NCI-H748 (cell line): ENCODE measurements around the gene FAM229B.
"Not testable (repeated sequence)": the region's sequence is repeated elsewhere in the genome, so short reads cannot be mapped to it uniquely, and the experiment has no call there.

Experiments
- DNase-seq: peaks from one replicate; lab custom pipeline; 2025; ENCODE audit not compliant: unreplicated experiment; lab: John Stamatoyannopoulos, UW

The FAM229B gene

GRCh38 chr6:112062966-112063365 is 24.4 kb upstream of the FAM229B start:
- no peak for DNase-seq

DNA sequence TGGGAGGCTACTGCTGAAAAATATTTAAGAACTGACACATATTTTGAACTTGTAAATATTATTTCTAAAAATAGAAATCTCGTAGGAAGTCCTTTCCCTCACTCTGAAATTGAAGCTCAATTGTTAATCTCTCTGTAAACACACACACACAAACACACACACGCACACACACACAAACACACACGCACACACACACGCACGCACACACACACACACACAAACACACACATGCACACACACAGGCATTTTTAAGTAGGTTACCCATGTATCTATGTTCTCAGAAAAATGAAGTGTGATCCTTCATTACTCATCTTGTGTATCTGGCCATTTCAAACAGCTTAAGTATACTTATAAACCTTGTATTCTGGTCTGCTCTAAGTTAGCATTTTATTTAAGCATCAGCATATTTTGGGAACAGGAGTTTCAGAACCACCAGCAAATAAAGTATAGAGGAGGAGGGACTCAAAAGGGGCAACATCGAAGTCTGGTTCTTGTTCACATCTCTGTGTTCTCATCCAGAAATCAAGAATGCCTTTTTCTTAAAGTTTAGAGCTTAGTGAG is 21.9 kb upstream of the FAM229B start:
- no peak for DNase-seq

GRCh38 chr6:112066606-112067005 is 20.8 kb upstream of the FAM229B start:
- DNase-seq, result no peak

- DNase-seq, result no peak
Observed at GRCh38 chr6:112081569-112081968, 5.8 kb upstream of the FAM229B start.

- DNase-seq, result no peak
Observed at GRCh38 chr6:112085286-112086065, 1.9 kb upstream of the FAM229B start.

- peak; percentile 54 for DNase-seq
Observed at GRCh38 chr6:112086744-112087135, 651 bp upstream of the FAM229B start.

DNA sequence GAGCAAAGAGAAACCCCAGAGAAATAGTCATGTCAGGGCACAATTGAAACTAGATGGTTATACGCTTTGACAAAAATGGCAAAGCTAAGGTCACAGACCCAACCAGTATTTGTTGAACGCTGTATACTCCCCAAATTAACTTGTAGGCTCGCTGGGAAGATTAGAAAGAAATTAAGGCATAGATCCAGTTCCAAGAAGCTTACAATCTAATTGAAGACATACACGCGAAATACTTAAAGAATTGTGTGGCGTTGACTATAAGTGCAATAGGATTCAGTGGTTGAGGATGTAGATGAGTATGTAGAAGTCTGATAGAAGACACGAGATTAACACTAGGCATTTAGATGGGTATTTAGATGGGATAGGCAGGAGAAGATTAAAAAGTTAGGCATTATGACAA is 525 bp downstream of the FAM229B start:
- DNase-seq, result no peak

DNA sequence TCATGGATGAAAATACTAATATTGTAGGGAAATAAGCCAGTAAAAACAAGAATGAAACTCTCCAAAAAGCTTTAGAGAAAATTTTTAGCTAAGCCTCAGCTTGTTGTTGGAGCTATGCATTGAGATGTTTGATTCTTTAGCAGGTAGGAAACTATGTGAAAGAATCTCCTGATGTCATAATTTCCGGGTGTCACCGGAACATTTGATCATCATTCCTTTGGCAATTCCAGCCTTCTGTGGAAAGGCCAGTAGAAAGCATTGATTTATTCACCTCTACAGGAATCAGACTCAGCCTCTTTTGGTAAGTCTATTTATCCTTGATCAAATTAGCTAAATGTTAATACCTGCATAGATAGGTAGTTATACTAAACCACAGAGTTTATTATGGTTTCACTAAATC is 9.5 kb downstream of the FAM229B start:
- DNase-seq, result no peak

DNA sequence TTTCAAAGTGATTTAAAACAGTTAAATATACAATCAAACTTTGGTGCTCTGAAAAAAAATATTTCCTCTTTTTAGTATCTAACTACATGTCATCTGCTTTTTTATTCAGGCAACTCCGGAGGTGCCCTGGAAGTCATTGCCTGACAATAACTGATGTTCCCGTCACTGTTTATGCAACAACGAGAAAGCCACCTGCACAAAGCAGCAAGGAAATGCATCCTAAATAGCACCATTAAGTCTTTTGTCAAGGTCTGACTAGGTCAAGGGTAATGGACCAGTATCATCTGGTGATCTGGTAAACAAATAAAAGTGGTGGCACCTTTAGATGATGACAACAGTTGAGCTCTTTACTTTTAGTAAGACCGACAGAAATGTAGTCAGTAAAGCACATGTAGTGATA is 13.2 kb downstream of the FAM229B start:
- peak; percentile 84 for DNase-seq

- not testable (repeated sequence) for DNase-seq
Observed at GRCh38 chr6:112106026-112106425, 18.6 kb downstream of the FAM229B start.

DNA sequence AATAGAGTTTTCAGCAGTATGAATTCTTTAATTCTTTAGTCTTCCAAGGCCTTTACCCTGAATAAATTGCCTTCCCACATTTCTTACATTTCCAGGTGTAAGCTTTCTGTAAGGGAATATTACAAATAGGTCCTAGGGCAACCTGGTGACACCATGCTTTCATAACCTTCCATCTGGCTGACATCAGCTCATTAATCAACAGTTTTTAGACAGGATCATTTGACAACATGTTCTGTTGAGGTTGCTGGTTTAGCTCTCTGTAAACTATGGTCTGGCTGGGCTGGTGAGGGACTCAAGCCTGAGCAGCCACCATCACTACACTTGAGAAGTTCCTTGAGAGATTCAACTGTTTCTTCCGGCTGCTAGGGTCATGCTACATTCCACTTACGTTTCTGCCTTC is 19.2 kb downstream of the FAM229B start:
- no peak for DNase-seq

DNA sequence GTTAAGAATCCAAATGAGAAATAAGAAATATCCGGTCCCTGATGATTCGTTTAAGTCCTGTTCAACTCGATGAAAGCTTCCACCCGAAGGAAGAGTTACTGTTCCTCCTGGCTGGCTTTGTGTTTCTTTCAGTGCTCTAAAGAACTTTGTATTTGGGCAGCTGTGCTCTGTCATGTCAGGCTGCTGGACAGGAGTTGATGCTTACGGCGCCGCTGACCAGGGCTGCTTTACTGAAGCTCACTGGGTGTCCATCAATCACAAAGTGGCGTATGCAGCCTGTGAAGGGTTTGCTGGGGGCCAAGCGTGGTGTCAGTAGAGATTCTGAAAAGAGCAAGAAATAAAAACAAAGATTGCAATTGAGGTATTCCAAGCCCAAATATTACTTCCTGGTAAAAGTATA is 21.9 kb downstream of the FAM229B start:
- DNase-seq, result no peak

- DNase-seq, result no peak
Observed at GRCh38 chr6:112113431-112113830, 26.0 kb downstream of the FAM229B start.

GRCh38 chr6:112113918-112114317 is 26.5 kb downstream of the FAM229B start:
- no peak for DNase-seq

- DNase-seq, result no peak
Observed at GRCh38 chr6:112114577-112115223, 27.3 kb downstream of the FAM229B start.

DNA sequence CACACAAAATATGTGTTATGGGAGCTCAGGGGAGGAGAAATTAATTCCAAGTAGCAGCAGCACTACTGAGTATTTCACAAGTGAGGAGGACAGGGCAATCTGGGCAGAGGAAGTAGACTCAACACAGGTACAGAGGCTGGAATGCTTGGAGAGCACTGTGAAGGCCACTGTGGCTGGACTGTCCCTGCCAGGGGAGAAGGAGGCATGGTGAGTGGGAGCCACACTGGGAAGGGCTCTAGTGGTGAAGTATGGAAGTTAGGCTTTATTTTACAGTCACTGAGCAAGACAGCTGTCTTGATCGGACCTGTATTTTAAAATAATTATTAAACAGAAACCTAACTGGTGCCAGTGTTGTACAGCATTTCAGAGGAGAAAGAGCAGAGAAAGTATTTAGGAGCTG is 28.8 kb downstream of the FAM229B start:
- DNase-seq, result no peak

- DNase-seq, result no peak
Observed at GRCh38 chr6:112117554-112117953, 30.2 kb downstream of the FAM229B start.

DNA sequence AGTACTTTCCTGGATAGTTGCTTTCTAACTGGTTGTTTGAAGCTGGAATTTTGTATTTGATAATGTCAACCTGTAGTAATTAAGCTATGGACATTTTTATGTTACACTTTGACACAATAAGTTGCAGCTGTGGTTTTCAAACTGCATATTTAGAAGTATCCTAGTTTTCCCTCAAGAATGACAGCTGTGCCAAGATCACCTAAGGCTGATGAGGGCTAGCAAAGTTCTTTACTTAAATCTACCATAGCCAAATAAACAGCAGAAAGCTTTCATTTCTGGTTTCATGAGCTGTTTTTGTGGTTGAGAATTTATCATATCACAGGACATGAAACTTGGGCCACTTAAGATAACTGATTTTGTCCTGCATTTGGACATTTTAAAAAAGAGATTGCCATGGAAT is 30.6 kb downstream of the FAM229B start:
- no peak for DNase-seq

GRCh38 chr6:112122756-112123155 is 35.4 kb downstream of the FAM229B start:
- no peak for DNase-seq

DNA sequence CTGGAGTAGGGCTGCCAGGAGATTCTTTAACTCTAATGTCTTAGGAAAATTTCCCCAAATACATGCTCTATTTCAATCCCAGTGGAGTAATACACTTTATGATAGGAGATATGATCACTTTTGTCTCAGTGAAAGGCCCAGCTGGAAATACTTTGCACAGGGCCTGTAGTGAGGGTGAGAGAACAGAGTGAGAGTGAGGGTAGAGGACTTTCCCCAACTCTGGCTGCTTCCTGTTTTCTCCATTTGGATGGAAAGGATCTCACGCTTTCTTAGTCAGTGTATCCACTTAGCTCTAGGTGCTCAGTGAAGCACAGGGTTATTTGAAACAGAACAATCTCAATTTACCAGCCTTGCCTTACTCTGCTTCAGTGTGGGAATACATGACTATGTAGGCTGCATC is 36.6 kb downstream of the FAM229B start:
- DNase-seq, result no peak

- DNase-seq, result no peak
Observed at GRCh38 chr6:112128208-112128607, 40.8 kb downstream of the FAM229B start.

DNA sequence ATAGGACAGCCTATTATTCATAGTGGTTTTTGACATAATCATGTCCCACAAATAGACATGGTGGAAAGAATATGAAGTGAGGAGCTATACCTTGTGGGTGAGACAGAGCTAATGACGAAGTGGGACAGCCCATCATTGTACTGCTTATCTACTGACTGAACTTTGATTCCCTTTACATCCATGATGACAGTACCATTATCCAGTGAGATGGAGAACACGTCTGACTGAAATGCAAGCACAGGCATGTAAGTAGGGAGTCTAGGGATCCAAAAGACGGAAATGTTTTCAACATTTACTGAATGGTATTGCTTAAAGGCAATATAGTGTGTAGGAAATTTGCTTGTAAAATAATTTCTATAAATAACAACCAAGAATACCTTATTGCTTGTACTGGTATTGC is 43.5 kb downstream of the FAM229B start:
- no peak for DNase-seq
